ENCODE data around the gene TXNRD3. TPM values are rescaled to one million over a fixed set of nuclear protein-coding genes. Genes with fewer than 3 reads are reported as not detected.
A peak's percentile ranks its signal among the peaks of the same experiment; 100 is the strongest.

Gene TXNRD3
- total RNA-seq (2014; rRNA removed) (5.5 and 7.8 TPM in 2 replicates), Bru-seq, nascent RNA (percentile 52 among the genes with signal in this experiment), BruChase-seq, experiment 1, labeled RNA remaining after a 6-hour chase (percentile 47 among the genes with signal in this experiment), BruChase-seq, experiment 2, labeled RNA remaining after a 2-hour chase (percentile 59 among the genes with signal in this experiment)
- long read RNA-seq, transcript TXNRD3-205 (16 exons, 2,950 nt): major isoform, 7 of 10 reads
- long read RNA-seq, partial matches to known transcripts: 1 of 10 reads
- long read RNA-seq, other reads (novel, unspliced or antisense): 2 of 10 reads

DNA sequence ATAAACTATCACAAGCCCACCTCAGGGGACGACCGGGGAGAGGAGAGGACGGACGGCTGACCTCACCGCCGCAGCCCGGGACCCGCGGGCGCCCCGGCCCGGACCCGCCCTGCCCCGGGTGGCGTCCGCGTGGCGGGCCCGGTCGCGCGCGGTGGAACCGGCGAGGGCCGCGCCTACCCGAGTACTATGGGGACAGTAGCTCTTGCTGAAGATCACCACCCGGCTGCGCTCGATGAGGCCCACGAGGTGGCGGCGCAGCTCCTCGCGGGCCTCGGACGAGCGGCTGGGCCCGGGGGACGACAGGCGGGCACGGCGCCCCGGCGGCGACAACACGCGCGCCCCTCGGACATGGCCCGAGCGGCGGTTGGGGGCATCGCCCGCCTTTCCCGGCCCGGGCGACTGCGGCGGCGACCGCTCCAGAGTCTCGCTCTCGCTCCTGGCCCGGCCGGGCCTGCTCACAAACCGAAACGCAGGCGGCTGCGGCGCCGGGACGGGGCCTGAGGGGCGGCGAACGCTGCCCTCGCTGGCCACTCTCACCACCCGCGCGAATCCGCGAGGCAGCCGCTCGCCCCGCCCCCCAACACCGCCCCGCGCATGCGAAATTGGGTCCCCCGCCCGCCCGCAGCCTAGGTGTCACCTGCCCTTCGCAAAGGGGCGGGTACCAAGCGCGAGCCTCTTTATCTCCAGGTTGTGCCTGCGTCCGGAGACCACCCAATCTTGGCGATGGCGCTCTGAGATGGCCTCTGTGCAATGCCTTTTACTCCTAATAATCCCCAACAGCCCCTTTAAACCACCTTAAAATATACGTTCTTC lies at the start of gene TXNRD3:
Gene TXNRD3, minus strand, starts transcription at position 554 of the 813 bp plus-strand sequence.
- Histone ChIP-seq H3K4me3 (ENCODE audit: low read length) (peak within 1 kb of the TSS; percentile 91), H3K27me3 (ENCODE audit: low read length) (no peaks in the 10 kb centered on the region), H3F3A (ENCODE audit: low read length, unreplicated experiment) (no peaks in the 10 kb centered on the region), H3K9me3 (ENCODE audit: low read length) (no peaks in the 10 kb centered on the region), H4K20me1 (ENCODE audit: low read length) (no peaks in the 10 kb centered on the region), H3K9ac (ENCODE audit: low read length) (peak within 1 kb of the TSS; percentile 88), H3K4me1 (ENCODE audit: insufficient read depth, low read length) (no peaks in the 10 kb centered on the region), H3K4me2 (ENCODE audit: low read length) (peak within 1 kb of the TSS; percentile 97), H3K27ac (ENCODE audit: low read length) (no peak within 1 kb of the TSS), H3K9me2 (replicated peaks; ENCODE audit: low read length) (no peaks in the 10 kb centered on the region), H3K79me2 (ENCODE audit: low read length) (peaks cover 5% of the 10 kb centered on the region; the same call in 1 of the 2 replicates), H2AFZ (ENCODE audit: low read length) (peak within 1 kb of the TSS; percentile 76), H3K36me3 (ENCODE audit: low read depth, low read length) (no peaks in the 10 kb centered on the region)
- peak; percentile 93 for ATAC-seq
- peak; percentile 69 for DNase-seq
- no peak for TF ChIP-seq EZH2phosphoT487 (IDR thresholded peaks at IDR 0.05; ENCODE audit: borderline replicate concordance, low read length)
- no peak for TF ChIP-seq EZH2 (IDR thresholded peaks at IDR 0.05; ENCODE audit: low read length, unreplicated experiment)
- TF ChIP-seq CTCF (conservative IDR thresholded peaks at IDR 0.05; ENCODE audit: low read depth, low read length): no peak
- ChIA-PET CTCF (no interaction called here), POLR2A (ENCODE audit: unreplicated experiment) (no interaction called here)
- no TSS peak for BruUV-seq (replicated peaks)
- intact Hi-C loops (cut with micrococcal nuclease): no loop called here

DNA sequence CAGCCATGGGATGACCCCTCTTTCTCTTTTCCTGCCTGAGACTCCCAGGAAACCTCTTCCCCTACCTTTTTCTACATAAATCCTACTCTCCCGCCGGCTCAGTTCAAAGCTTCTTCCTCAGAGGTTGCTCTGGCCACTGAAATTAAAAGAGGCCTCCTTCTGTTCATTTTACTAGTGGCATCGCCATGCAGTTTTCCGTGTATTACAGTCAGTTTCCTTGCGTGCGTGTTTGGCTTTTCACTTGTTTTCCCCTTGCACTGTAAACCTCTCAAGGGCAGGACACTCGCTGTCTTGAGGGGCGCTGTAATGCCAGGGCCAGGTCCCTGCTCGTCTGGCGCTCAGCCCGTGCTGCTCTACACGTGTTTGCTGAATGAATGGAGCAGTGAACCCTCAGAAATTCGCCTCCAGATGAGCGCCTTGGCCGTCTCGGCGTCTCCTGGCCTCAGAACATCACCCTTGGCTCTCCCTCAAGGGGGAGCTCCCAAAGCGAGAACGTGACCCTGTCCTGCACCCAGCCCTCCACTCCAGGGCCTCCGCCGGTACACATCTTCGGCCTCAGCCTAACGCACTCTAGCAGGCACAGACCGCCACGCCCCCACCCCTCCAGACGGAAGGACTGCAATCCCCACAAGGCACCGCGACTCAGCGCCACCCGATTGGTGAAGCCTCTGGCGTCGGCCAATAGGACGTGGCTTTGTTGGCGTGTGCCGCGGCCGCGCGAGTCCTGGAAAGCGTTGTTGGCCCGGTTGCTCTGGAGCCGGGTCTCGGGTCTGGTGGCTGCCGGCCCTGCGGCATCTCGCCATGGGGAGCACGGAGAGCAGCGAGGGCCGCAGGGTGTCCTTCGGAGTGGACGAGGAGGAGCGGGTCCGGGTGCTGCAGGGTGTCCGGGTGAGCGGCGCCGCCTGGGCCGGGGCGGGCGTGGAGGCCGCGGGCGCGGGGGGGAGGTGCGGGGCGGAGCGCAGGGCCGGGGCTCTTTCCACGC lies 48.9 kb upstream of the TXNRD3 start, which contains the start of gene CHCHD6:
Gene CHCHD6, plus strand, starts transcription at position 729 of the 982 bp plus-strand sequence. Its CDS starts 73 bp downstream, at position 802.
- Histone ChIP-seq H3K36me3 (ENCODE audit: low read depth, low read length) (no peaks in the 10 kb centered on the region; the same call in 1 of the 2 replicates), H3K9ac (ENCODE audit: low read length) (peak within 1 kb of the TSS; percentile 74), H4K20me1 (ENCODE audit: low read length) (no peaks in the 10 kb centered on the region), H3F3A (ENCODE audit: low read length, unreplicated experiment) (no peaks in the 10 kb centered on the region), H3K9me2 (replicated peaks; ENCODE audit: low read length) (no peaks in the 10 kb centered on the region), H3K79me2 (ENCODE audit: low read length) (peaks cover 43% of the 10 kb centered on the region), H3K4me1 (ENCODE audit: insufficient read depth, low read length) (peaks cover 17% of the 10 kb centered on the region), H3K4me2 (ENCODE audit: low read length) (peak within 1 kb of the TSS; percentile 90), H2AFZ (ENCODE audit: low read length) (peak within 1 kb of the TSS; percentile 86), H3K4me3 (ENCODE audit: low read length) (peak within 1 kb of the TSS; percentile 76), H3K9me3 (ENCODE audit: low read length) (no peaks in the 10 kb centered on the region), H3K27me3 (ENCODE audit: low read length) (no peaks in the 10 kb centered on the region), H3K27ac (ENCODE audit: low read length) (no peak within 1 kb of the TSS)
- TF ChIP-seq EZH2phosphoT487 (IDR thresholded peaks at IDR 0.05; ENCODE audit: borderline replicate concordance, low read length) (no peak), EZH2 (IDR thresholded peaks at IDR 0.05; ENCODE audit: low read length, unreplicated experiment) (no peak), CTCF (conservative IDR thresholded peaks at IDR 0.05; ENCODE audit: low read depth, low read length) (peak; percentile 41)
- intact Hi-C loops (cut with micrococcal nuclease): no loop called here
- CTCF ChIA-PET: interaction anchor here (0.6 kb wide), 1 partner anchor 11 kb away, joined by 3 read pairs; no protein-coding TSS in a partner anchor
- no TSS peak for BruUV-seq (replicated peaks)
- POLR2A ChIA-PET (ENCODE audit: unreplicated experiment): no interaction called here
- DNase-seq (peak; percentile 94), ATAC-seq (peak; percentile 98)

Measured in PC-3 (cell line).